HCT116 (cell line): ENCODE results near the gene BCDIN3D. TPM values are rescaled to one million over a fixed set of nuclear protein-coding genes. Genes with fewer than 3 reads are reported as not detected.

Source experiments
- ATAC-seq: fragments of 200-7000 bp; cut with Tn5 transposase; 2 replicates; pipeline ENCODE4 v1.9.1; 2020; ENCODE audit warnings: mild to moderate bottlenecking, moderate library complexity
- BruUV-seq: library from RNA; stranded (reverse); fragments of 400-500 nt; replicated peaks from 2 replicates; lab custom pipeline; 2021; lab: Mats Ljungman, UMichigan
- CTCF ChIA-PET: fragments of 300-600 bp; sonication (Branson Sonifier 250); formaldehyde crosslinking; loops from one replicate; lab custom pipeline; 2021; ENCODE audit warnings: antibody characterized with exemption; lab: Charles Lee
- POLR2A ChIA-PET: fragments of 300-600, 350-600 bp; sonication (Branson Sonifier 250); formaldehyde crosslinking; loops from one replicate; lab custom pipeline; 2021; ENCODE audit warnings: antibody characterized with exemption; lab: Charles Lee
- RAD21 ChIA-PET, 2 experiments: fragments of 300-600 bp; sonication (Branson Sonifier 250); formaldehyde crosslinking; loops; one replicate each; lab custom pipeline; 2023; ENCODE audit warnings: low total read pairs in 2 of 2; ENCODE audit not compliant: uncharacterized antibody in 2 of 2, unreplicated experiment in 2 of 2, low non-redundant PET in 1 of 2; lab: Charles Lee
- DNase-seq: peaks from one replicate; pipeline ENCODE4 v3.0.0-alpha.2; 2010; ENCODE audit warnings: low read depth, low spot score
- H2AFZ ChIP-seq: fragments of 200-600 bp; shearing (Covaris generic), sonication (generic); 2 replicates; pipeline ENCODE4 v1.6.1; 2017; ENCODE audit warnings: low read depth, mixed run types, mixed read lengths, antibody characterized with exemption, low read length; ENCODE audit not compliant: poor library complexity, severe bottlenecking
- H3K27ac ChIP-seq: 2 replicates; pipeline ENCODE4 v1.5.1; 2012; ENCODE audit warnings: low read depth, low read length
- H3K27me3 ChIP-seq: fragments of 200-600 bp; sonication (generic); 2 replicates; pipeline ENCODE4 v1.6.1; 2016; ENCODE audit warnings: mixed run types, low read length, mixed read lengths; ENCODE audit not compliant: insufficient read depth
- H3K36me3 ChIP-seq, 2 experiments: fragments of 200-500 bp in 1 of 2; fragments of 200-600 bp in 1 of 2; sonication (Bioruptor generic) in 1 of 2; sonication (generic) in 1 of 2; 2 replicates each; pipeline versions ENCODE4 v1.5.1 to v1.6.1; 2014 to 2016; ENCODE audit warnings: low read length in 2 of 2, inconsistent platforms in 1 of 2, mixed read lengths in 1 of 2, mixed run types in 1 of 2; ENCODE audit not compliant: insufficient read depth in 2 of 2, control insufficient read depth in 1 of 2
- H3K4me1 ChIP-seq, 2 experiments: fragments of 200-600 bp in 1 of 2; sonication (generic) in 1 of 2; 2 replicates each; pipeline versions ENCODE4 v1.5.1 to v1.6.1; 2012 to 2017; ENCODE audit warnings: low read length in 2 of 2, inconsistent platforms in 1 of 2, mild to moderate bottlenecking in 1 of 2, mixed read lengths in 1 of 2, mixed run types in 1 of 2, moderate library complexity in 1 of 2; ENCODE audit not compliant: insufficient read depth in 2 of 2, control insufficient read depth in 1 of 2
- H3K4me2 ChIP-seq: fragments of 200-600 bp; sonication (generic); 2 replicates; pipeline ENCODE4 v1.6.1; 2017; ENCODE audit warnings: mixed run types, low read length, mixed read lengths
- H3K4me3 ChIP-seq, 2 experiments: fragments of 200-600 bp in 1 of 2; sonication (generic) in 1 of 2; replicated peaks in 1 of 2; 2 replicates each; pipeline ENCODE4 v1.5.1; 2011 to 2016; ENCODE audit warnings: low read length in 2 of 2, control low read depth in 1 of 2, low read depth in 1 of 2, mild to moderate bottlenecking in 1 of 2, mixed read lengths in 1 of 2, mixed run types in 1 of 2
- H3K79me2 ChIP-seq: fragments of 200-600 bp; sonication (generic); 2 replicates; pipeline ENCODE4 v1.6.1; 2017; ENCODE audit warnings: mild to moderate bottlenecking, mixed run types, low read length, moderate library complexity, mixed read lengths; ENCODE audit not compliant: insufficient read depth
- H3K9ac ChIP-seq: fragments of 200-600 bp; sonication (generic); 2 replicates; pipeline ENCODE4 v1.6.1; 2016; ENCODE audit warnings: low read length, mixed read lengths
- H3K9me2 ChIP-seq: fragments of 200-600 bp; sonication (generic), shearing (Covaris generic); 2 replicates; pipeline ENCODE4 v1.6.1; 2017; ENCODE audit warnings: mixed run types, mild to moderate bottlenecking, moderate library complexity; ENCODE audit not compliant: insufficient read depth
- H3K9me3 ChIP-seq, 2 experiments: fragments of 200-500 bp in 1 of 2; fragments of 200-600 bp in 1 of 2; sonication (Bioruptor generic) in 1 of 2; sonication (generic) in 1 of 2; 2 replicates each; pipeline ENCODE4 v1.6.1; 2014 to 2017; ENCODE audit warnings: low read length in 2 of 2, mixed read lengths in 2 of 2, inconsistent platforms in 1 of 2, low read depth in 1 of 2, mild to moderate bottlenecking in 1 of 2, mixed run types in 1 of 2, moderate library complexity in 1 of 2; ENCODE audit not compliant: control insufficient read depth in 1 of 2, insufficient read depth in 1 of 2
- H4K20me1 ChIP-seq: fragments of 200-600 bp; sonication (generic), shearing (Covaris generic); 2 replicates; pipeline ENCODE4 v1.6.1; 2017; ENCODE audit warnings: mixed run types, mild to moderate bottlenecking, moderate library complexity; ENCODE audit not compliant: insufficient read depth
- EZH2 ChIP-seq: fragments of 200-600 bp; sonication (generic); IDR thresholded peaks from 2 replicates; pipeline ENCODE4 v1.6.1; 2017; ENCODE audit warnings: antibody characterized with exemption, mixed run types
- FOSL1 ChIP-seq: IDR thresholded peaks from 2 replicates; pipeline ENCODE4 v1.6.1; 2012; ENCODE audit warnings: low read depth
- TCF7L2 ChIP-seq: IDR thresholded peaks from 2 replicates; pipeline ENCODE4 v1.7.0; 2011; ENCODE audit warnings: borderline replicate concordance, inconsistent platforms; ENCODE audit not compliant: insufficient read depth, insufficient read length; ENCODE audit errors: extremely low read depth
- YY1 ChIP-seq: IDR thresholded peaks from 2 replicates; pipeline ENCODE4 v1.6.1; 2011; ENCODE audit warnings: low read length, low read depth, moderate library complexity, mild to moderate bottlenecking; ENCODE audit not compliant: insufficient replicate concordance; ENCODE audit errors: extremely low read depth
- ZFX ChIP-seq: fragments of 450-650 bp; IDR thresholded peaks from 2 replicates; pipeline ENCODE4 v1.6.1; 2017
- intact Hi-C: fragments of 100-400 bp; cut with micrococcal nuclease; formaldehyde crosslinking; loops from 2 replicates; pipeline ENCODE4 v1.10.0; 2022
- total RNA-seq: library from RNA; stranded (reverse); gene quantifications from one replicate; pipeline ENCODE4 v1.2.1, GENCODE V29; 2021; ENCODE audit not compliant: unreplicated experiment

Gene BCDIN3D
- total RNA-seq, 1 experiment from 2014 or later: 5.7 TPM

- no peak overlapping the region for H3K4me3 ChIP-seq
- H3K27ac ChIP-seq: no peak overlapping the region
- no peak overlapping the region for H3K4me2 ChIP-seq
- H3K79me2 ChIP-seq: no peaks in the 10 kb centered on the region
- no peak for DNase-seq
- TF ChIP-seq ZFX: no peak
- ChIA-PET POLR2A (no interaction called here), RAD21 (no interaction called here), CTCF (no interaction called here)
- no peak overlapping the region for H3K9ac ChIP-seq
- ATAC-seq: no peak
- no peaks in the 10 kb centered on the region for H3K9me2 ChIP-seq
- H4K20me1 ChIP-seq: no peaks in the 10 kb centered on the region
- H3K4me1 ChIP-seq: no peaks in the 10 kb centered on the region
- BruUV-seq: no TSS peak
- H3K36me3 ChIP-seq: no peaks in the 10 kb centered on the region
- peaks cover 10% of the 10 kb centered on the region for H3K27me3 ChIP-seq
- intact Hi-C loops: no loop called here
- no peak overlapping the region for H2AFZ ChIP-seq
- peaks cover 0 to 6% of the 10 kb centered on the region in 2 experiments; a peak in 1 of 4 replicates for H3K9me3 ChIP-seq
Observed at GRCh38 chr12:49882851-49883464, 40.1 kb upstream of the BCDIN3D start.

GRCh38 chr12:49882248-49882850 lies 39.4 kb upstream of the BCDIN3D start:
- RAD21 ChIA-PET: no interaction called here
- Histone ChIP-seq H3K36me3 (no peaks in the 10 kb centered on the region), H3K4me3 (no peak overlapping the region), H4K20me1 (no peaks in the 10 kb centered on the region)
- no peak for TF ChIP-seq FOSL1
- no peak for TF ChIP-seq EZH2
- no peak for TF ChIP-seq TCF7L2
- TF ChIP-seq YY1: no peak
- TF ChIP-seq, all 23 proteins: peak for 0
- POLR2A ChIA-PET: no interaction called here
- no peaks in the 10 kb centered on the region for H3K4me1 ChIP-seq
- CTCF ChIA-PET: no interaction called here
- intact Hi-C loops: no loop called here
- no peaks in the 10 kb centered on the region for H3K9me2 ChIP-seq
- BruUV-seq: no TSS peak
- H3K4me2 ChIP-seq: no peak overlapping the region
- H3K9me3 ChIP-seq: peaks cover 0 to 10% of the 10 kb centered on the region in 2 experiments; a peak in 1 of 4 replicates
- H3K27ac ChIP-seq: no peak overlapping the region
- H3K27me3 ChIP-seq: peaks cover 10% of the 10 kb centered on the region
- DNase-seq (no peak), ATAC-seq (0 out of 2 replicates have a peak, but pooled peaks have one; percentile 46)
- no peak overlapping the region for H2AFZ ChIP-seq
- H3K9ac ChIP-seq: no peak overlapping the region
- no peaks in the 10 kb centered on the region for H3K79me2 ChIP-seq
